ENCODE measurements around the gene TSPAN9.
A peak's percentile ranks its signal among the peaks of the same experiment; 100 is the strongest.

TSPAN9 gene

GRCh38 chr12:3187846-3188770 lies 110.9 kb downstream of the TSPAN9 start:
- DNase-seq (ENCODE audit: low read depth) = no peak

GRCh38 chr12:3189282-3189681 lies 112.1 kb downstream of the TSPAN9 start:
- no peak for DNase-seq (ENCODE audit: low read depth)

DNA sequence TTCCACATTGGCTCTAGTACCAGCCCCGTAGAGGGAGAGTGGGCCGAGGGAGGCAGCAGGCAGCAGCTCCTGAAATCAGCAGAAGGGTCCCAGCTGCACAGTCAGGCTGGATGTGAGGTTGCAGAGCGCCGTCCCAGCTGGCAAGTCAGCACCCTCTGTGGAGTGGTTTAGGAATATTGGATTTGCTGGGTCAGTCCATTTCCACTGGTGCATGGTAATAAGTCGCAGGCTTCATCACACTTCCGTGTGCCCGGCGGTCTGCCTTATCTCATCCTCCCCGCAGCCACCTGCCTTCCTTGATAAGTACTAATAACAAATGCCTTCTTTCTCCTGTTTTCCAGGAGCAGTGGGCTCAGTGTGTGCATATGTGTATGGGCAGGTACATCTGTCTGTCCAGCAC lies 112.9 kb downstream of the TSPAN9 start:
- DNase-seq (ENCODE audit: low read depth) = no peak

GRCh38 chr12:3191450-3191849 lies 114.3 kb downstream of the TSPAN9 start:
- DNase-seq (ENCODE audit: low read depth) = no peak

- no peak for DNase-seq (ENCODE audit: low read depth)
Observed at GRCh38 chr12:3192221-3192620, 115.0 kb downstream of the TSPAN9 start.

DNA sequence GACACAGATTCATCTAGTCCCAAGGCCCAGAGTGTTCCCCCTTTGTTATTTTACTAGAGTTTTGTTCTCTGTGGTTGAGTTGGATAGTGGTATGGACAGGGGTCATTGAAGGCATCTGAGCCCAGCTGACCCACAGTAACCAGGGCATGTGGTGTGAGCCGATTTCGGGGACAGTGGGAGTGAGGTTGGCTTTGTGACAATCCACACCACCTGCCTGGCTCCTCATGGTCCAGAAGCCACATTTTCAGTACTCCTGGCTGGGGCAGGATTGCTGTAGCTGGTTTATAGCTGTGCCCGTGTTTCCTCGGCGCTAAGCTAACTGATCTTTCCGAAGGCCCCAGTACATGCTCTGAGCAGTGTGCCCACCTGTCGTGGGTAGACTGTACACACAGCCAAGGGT lies 116.0 kb downstream of the TSPAN9 start:
- DNase-seq (ENCODE audit: low read depth) = no peak

- DNase-seq (ENCODE audit: low read depth) = peak; percentile 64
Observed at GRCh38 chr12:3193755-3194154, 116.6 kb downstream of the TSPAN9 start.

- DNase-seq (ENCODE audit: low read depth) = no peak
Observed at GRCh38 chr12:3195337-3195736, 118.2 kb downstream of the TSPAN9 start.

DNA sequence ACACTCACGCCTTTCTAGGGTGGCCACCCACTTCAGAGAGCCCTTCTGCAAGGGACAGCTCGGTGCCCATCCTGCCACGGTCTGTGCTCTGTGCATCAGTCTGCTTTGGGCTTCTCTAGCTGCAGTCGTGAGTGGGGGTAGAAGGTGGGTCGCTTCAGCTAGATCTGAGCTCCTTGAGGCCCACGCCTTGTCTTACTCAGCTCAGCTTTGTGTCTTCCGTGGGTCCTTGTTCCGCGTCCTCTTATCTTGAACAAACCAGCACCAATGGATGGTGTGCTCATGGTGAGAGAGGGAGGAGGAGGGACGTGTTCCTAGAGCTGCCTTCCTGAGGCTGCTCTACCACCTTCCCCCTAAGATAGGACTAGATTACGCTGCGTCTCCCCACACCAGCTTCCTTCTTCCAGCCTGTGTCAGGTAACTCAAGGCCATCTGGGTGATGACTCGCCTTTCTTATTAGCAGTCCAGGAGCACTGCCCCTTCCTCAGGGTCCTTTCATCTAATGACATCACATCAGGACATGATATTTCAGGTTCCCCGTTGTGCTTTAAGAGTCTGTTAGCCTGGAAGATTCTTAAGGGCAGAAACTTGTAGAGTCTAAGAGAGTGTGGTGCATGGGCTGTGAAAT lies 118.8 kb downstream of the TSPAN9 start:
- DNase-seq (ENCODE audit: low read depth) = peak; percentile 39

- no peak for DNase-seq (ENCODE audit: low read depth)
Observed at GRCh38 chr12:3196488-3196887, 119.3 kb downstream of the TSPAN9 start.

DNA sequence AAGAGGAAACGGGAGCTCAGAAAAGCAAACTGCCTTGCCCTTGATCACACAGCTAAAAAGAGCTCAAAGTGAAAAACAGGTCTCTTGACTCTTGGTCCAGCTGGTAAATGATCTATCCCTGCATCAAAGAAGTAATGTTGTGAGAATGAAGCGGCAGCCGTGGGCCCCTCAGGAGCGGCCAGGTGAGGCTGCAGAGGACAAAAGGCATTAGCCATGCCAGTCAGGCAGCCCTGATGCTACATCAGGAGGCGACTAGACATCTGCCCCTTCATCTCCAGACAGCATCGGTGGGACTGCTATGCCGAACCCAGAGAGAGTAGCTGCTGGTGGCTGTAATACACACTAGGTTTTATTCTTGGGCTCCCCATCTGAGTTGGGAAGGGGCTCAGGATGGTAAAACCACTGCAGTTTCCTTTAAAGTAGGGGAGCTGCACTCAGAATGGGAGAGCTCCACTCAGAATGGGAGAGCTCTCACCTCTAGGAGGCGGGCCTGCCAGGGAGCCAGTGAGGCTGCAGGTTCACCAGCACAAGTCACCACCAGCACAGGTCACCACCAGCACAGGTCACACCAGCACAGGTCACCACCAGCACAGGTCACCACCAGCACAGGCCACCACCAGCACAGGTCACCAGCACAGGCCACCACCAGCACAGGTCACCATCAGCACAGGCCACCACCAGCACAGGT lies 120.1 kb downstream of the TSPAN9 start:
- no peak for DNase-seq (ENCODE audit: low read depth)

DNA sequence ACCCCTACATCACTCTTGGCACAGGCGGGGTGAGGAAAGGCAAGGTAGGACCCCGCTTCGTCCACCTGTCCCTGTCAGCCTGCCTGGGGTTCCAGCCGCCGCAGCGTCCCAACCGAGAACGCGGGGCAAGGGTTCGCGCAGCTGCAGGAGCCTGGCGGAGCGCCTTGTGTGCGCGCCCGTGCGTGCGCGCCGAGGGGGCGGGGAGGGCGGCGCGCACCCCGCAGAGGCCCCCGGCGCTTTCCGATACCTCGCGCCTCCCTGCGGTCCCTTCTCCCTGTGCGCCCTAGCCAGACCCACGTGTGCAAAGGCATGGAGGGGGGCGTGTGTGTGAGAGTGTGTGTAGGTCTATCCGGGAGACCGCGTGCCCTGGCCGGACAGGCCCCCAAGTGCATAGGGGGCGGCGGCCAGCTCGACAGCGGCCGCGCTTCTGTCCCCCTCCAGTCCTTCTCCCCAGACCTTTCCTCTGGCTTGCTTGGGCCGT lies 122.4 kb downstream of the TSPAN9 start:
- DNase-seq (ENCODE audit: low read depth) = peak; percentile 51

DNA sequence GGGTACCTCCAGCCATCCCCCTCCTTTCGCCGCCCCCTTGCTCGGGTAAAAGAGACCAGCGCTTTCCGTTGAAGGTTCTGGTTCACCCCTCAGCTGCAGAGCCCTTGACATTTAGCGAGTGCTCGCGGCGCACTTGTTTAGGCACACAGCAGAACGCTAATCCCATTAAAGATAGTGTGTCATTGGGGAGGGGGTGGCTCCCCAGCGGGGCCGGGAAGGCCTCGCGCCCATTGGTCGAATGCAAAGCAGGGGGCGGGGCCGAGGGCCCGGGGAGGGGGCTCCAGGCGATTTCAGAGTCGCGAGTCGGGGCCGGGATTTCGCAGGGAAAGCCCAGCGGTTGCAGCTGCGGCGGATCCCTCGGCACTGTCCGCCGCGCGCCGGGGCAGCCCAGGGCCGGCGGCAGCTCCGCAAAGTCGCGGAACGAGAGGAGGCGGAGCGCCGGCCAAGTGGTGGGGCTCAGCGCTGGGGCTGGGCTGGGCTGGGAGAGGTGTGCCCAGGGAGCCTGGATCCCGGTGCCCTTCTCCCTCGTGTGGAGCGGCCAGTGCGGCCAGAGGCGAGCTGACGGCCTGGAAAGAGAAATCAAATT lies 122.9 kb downstream of the TSPAN9 start:
- peak; percentile 41 for DNase-seq (ENCODE audit: low read depth)

- DNase-seq (ENCODE audit: low read depth) = no peak
Observed at GRCh38 chr12:3200814-3201233, 123.6 kb downstream of the TSPAN9 start.

- DNase-seq (ENCODE audit: low read depth) = no peak
Observed at GRCh38 chr12:3201339-3202051, 124.3 kb downstream of the TSPAN9 start.

- DNase-seq (ENCODE audit: low read depth) = peak; percentile 28
Observed at GRCh38 chr12:3202096-3202495, 124.9 kb downstream of the TSPAN9 start.

DNA sequence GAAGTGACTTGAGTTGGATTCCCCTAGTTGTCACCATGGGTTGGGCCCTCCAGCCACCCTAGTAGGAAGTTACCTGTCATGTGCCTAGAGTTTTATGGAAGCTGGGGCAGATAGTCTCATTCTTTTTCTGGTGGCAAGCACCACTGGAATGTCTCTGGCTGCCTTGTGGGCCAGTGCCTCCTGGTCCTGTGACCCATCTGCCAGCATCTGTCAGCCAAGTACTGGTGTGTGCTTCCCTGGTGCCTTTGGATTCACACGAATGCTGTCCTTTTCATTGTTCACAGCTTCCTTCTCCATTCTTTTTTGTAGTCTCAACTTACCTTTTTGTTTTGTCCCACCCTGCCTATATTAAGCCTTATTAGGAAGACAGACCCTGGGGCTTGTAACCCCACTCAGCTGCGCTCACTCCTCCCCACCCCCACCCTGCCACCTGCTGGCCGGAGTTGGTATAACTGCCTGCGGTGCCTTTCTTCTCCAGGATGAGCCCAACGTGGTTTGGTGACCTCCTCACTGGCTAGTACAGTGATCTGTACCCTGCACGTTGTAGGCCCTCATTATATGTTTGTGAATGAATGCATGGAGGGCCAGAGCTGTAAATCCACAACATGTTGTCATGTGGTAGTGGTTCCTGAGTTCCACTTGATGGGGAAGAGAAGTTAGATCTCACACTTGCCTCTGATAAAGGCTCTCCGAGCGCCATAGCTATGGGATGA lies 125.7 kb downstream of the TSPAN9 start:
- DNase-seq (ENCODE audit: low read depth) = no peak

- no peak for DNase-seq (ENCODE audit: low read depth)
Observed at GRCh38 chr12:3203713-3204112, 126.5 kb downstream of the TSPAN9 start.

- no peak for DNase-seq (ENCODE audit: low read depth)
Observed at GRCh38 chr12:3204143-3204542, 127.0 kb downstream of the TSPAN9 start.

DNA sequence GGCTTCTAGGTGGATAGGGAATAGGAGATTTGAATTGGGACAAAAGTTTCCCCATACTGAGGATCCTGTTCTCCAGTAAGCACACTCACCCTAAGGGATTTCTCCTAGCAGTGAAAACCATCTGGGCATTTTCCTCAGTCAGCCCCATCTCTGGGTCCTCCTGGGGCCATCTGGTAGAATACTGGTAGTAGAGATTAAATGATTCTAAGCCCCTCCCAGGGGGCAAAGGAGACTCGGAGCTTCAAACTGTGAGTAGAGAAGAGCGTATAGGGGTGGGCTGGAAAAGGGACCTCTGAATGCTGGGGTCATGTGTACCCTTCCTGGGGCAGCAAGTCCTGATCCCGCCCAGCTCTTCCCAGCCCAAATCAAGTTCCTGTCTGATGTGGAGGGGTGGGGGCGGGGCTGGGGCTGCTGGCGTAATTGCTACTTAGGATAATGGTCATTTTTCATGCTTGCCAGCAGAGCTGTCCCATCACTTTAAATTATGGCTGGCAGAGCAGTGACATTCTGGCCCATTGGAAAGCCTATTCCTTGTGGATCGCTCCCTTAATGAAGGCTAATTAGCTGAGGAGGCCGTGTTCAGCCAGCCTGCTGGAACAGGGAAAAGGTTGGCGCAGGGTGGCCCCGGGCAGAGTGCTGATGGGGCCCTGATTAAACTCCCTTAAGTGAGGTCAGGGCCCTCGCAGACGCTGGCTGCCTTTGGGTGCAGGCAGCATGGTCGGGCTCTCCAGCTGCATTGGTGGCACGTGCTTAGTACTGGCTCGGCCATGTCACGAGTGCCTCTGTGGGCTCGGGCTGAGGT lies 127.8 kb downstream of the TSPAN9 start:
- no peak for DNase-seq (ENCODE audit: low read depth)

All from amniotic epithelial cell (primary cell).